Astrocyte of the hippocampus (primary cell): ENCODE measurements around the gene LRRC36.
"Not testable (repeated sequence)": the region's sequence is repeated elsewhere in the genome, so short reads cannot be mapped to it uniquely, and the experiment has no call there.

Experiments used
- DNase-seq: peaks from one replicate; pipeline ENCODE4 v3.0.0; 2011; ENCODE audit warnings: low read depth, low spot score

Gene LRRC36

DNA sequence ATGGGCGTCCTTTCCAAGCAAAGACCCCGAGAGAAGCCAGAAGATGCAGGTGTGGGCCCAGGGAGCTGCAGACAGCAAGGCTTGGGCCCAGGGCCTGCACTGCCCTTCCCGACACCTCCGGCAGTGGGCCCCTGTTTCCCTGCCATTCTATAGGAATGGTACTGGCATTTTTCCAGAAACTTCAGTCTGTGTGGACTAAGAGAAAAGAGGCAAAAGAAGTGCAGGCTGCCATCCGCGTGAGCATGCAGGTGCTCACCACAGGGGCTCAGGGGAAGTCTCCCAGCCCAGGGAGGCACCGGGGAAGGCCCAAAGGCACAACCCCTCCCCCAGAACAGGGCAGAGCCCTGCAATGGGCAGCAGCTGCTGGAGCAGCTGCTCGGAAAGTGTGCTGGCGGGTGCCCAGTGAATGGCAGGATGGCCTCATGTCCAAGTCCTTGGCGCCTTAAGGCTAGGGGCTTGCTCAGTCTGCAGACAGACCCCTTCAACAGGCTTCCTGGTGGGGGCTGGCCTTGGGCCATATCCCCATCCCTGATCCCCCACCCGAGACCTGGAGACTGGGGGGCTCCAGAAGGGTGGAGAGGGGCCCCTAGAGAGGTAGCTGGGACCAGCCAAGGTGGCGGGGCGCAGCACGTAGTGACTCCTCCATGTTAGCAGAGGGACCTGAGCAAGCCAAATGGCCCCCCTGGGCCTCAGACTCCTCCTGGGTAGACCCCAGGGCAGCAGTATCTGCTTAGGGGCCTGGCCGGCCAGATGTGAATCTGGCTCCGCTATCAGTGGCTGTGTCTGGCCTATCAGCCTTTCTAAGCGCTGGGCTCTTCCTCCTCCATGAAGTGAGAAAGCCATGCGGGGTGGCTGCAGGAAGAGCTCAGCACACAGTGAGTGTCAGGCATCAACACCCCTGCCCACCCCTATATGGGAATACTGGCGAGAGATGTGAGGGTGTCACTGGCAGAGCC, 73.4 kb downstream of the LRRC36 start:
- no peak for DNase-seq

GRCh38 chr16:67400901-67401300, 74.3 kb downstream of the LRRC36 start:
- no peak for DNase-seq

- no peak for DNase-seq
These were observed 77.5 kb downstream of the LRRC36 start for GRCh38 chr16:67403976-67404555.

DNA sequence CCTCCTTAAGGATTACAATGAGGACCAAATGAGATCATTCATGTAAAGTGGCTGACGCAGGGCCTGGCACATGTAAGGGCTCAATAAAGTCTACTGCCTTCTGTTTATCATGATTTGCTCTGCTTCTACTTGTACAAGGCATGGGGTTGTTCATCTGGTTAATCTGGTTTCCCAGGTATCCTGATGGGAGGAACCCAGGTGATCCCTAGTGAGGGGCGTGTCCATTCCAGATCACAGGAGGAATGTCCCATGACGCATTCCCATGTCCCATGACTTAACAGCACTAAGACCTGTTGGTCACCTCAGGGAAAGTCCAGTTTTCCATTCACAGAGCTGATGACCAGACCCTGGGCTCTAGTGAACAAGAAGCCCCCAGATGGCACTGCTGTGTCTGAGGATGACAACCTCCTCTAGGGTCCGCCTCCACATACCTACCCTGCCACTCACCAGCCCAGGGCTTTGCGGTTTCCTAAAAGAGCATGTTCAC, 78.2 kb downstream of the LRRC36 start:
- no peak for DNase-seq

GRCh38 chr16:67405336-67405735, 78.7 kb downstream of the LRRC36 start:
- DNase-seq, result no peak

GRCh38 chr16:67406111-67406971, 79.7 kb downstream of the LRRC36 start:
- peak; percentile 54 for DNase-seq

DNA sequence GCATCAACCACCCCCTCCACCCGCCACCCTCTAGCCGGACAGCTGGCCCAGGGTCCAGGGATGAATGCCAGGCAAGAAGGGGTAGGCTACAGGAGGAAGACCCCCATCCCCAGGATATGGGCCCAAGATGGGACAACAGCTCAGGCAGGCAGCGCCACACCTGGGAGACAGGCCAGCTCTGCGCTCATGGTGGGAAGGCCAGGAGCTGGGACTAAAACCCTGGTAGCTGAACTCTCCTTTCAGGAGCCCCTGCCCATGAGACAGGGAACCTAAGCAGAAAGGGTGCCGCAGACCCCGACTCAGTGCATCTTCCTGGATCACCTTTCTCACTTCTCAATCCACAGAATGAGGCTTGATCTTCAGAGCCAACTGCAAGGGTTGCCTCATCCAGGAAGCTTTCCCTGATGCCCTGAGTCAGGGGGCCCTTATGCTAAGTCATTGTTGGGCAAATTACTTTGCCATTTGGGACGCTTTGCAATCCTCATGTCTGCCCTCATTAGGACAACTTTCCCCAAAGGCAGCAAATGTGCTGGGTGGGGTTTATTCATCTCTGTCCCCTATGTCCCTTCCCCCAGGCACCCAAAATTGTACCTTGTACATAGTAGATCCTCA, 80.7 kb downstream of the LRRC36 start:
- no peak for DNase-seq

GRCh38 chr16:67407788-67408452, 81.3 kb downstream of the LRRC36 start:
- no peak for DNase-seq

GRCh38 chr16:67409631-67410030, 83.0 kb downstream of the LRRC36 start:
- DNase-seq, result no peak

GRCh38 chr16:67411339-67411738, 84.7 kb downstream of the LRRC36 start:
- DNase-seq, result no peak

DNA sequence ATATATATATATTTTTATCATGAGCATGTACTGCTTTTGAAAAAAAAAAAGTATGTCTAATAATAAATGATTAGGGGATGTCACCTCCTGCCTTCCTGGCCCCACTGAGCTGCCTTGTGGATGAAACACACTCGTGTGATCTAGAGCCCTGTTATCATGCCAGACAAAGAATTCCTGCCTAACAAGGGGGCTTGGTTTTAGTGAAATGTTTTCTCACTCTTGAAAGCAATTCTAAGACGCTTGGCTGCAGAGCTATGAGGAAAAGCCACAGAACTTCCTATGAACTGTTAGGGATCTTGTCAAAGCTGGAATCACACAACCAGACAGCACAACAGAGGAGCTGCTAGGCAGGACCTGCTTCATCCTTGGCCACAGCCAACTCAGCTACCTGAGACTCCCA, 85.7 kb downstream of the LRRC36 start:
- peak; percentile 78 for DNase-seq

DNA sequence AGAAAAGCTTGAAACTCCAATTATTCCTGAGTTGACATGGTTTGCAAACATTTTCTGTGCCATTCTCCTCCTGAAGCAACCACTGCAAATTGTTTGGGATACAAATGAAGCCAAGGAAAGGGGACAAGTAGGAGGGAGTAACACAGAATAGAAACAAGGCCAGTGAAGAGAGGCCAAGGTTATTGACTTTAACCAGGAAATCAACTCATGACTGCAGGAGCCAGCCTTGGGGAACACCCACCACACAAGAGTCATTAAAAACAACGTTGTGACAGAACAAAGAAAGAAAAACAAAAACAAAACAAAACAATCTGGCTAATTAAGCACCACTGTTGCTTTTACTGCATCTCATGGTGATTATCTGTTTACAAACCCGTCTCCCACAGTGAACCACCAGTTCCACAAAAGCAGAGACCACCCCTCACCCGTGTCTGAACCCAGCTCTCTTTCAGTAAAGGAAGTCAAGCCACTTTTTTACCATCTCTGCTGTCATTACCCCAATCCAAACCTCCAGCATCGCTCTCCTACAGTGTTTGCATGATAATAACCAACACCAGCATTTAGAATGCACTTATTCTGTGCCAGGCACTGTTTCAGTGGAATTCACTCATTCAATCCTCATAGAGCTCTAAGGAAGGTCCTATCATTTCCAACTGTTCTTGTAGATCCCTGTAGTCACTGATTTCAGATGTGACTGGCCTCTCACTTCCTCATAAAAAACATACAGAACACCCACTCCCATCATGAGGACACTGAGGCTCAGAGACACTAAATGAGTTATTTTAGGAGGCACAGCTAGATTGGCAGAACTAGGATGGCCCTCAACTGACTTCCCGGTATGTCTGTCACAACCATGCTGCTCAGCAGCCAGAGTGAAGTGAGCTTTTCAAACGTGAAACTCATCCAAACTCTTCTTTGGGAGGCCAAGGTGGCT, 87.6 kb downstream of the LRRC36 start:
- DNase-seq, result no peak

- not testable (repeated sequence) for DNase-seq
These were observed 88.8 kb downstream of the LRRC36 start for GRCh38 chr16:67415421-67415820.

GRCh38 chr16:67415872-67416793, 89.5 kb downstream of the LRRC36 start, which contains the start of gene ZDHHC1:
Gene ZDHHC1, minus strand, starts transcription at chr16:67416477. Its CDS starts 8,702 bp downstream, at chr16:67407775.
- DNase-seq, result peak; percentile 90

DNA sequence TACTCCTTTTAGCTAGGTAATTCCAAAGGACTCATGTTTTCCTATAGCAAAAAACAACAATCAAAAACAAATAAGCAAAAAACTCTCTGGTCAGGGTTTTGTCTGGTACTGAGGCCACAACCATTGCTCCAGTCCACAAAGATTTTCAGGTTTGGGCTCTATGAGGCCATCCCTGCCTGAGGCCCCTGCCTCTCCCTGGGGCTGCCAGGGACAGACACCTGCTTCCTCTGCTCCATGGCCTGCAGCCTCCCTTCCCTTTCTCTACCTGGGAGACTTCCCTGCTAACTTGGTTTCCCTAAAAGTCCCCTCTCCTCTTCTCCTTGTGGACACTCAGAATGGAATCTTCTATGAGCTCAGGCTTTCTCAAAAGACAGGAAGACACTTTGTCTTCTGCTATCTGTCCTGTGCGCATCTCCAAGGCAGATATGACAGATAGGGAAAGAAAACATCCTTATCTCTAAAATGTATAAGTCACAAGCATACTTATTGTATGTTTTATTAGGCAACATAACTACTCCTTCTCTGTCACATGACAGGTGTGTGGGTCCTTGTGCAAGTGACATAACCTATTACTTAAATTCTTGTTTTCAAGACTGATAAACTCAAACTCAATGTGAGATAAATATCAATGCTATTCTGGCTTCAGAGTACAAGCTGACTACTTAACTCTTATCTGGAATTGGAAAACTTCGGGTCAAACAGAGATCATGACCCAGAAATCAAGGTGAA, 90.9 kb downstream of the LRRC36 start:
- no peak for DNase-seq

GRCh38 chr16:67419502-67419901, 92.9 kb downstream of the LRRC36 start:
- DNase-seq, result no peak

- DNase-seq, result no peak
These were observed 93.3 kb downstream of the LRRC36 start for GRCh38 chr16:67419931-67420330.

DNA sequence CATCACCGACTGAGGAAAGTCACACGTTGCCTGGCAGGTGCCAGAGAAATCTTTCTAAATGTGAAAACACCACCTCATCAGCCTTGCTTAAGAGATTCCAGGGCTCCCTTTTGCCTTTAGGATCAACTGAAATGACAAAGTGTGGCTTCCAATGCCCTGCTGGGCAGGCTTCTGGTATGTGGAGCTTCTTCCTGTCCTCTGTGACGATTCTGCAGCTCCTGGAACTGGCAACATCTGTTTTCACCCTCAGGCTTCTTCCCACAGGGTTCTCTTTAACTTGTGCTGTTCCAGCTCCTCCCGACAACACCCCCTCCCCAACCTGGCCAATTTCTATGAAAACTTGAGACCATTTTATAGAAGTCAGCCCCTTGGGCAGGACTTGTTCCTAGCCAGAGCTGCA, 94.4 kb downstream of the LRRC36 start:
- no peak for DNase-seq
